ENCODE data around the gene PCBP3. TPM values are rescaled to one million over a fixed set of nuclear protein-coding genes. Genes with fewer than 3 reads are reported as not detected.

PCBP3 gene
- total RNA-seq, 1 experiment from 2014 or later = not detected

DNA sequence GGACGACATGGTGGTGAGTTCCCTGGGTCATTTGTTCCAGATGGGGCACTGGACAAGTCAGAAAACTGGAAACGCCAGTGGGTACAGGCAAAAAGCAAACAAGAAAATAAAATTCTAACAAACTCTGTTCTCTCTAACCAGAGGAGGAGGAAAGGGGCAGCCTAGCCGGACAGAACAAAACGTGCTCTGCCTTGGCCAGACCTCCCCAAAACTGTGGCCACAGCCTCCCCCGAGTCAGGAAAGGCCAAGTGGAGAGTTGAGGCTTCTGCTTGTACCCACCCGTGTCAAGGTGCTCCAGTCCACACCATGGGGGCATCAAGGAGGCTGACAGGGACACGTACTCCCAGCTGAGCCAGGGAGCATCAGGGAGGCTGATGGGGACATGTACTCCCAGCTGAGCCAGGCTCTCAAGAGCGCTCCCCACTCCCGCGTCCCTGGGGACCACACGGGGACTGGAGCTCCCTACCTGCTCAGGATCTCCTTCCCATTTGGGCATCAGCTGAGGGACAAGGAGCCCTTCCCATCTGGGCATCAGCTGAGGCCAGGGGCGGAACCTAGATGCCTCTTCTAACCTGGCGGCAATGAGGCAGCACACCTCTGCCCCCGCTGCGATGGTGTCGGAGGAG lies 183.3 kb downstream of the PCBP3 start:
- no peak overlapping the region for H3K4me2 ChIP-seq (ENCODE audit: low read depth, low read length, poor library complexity, severe bottlenecking)
- no peak overlapping the region for H3K27ac ChIP-seq (ENCODE audit: low read length)

DNA sequence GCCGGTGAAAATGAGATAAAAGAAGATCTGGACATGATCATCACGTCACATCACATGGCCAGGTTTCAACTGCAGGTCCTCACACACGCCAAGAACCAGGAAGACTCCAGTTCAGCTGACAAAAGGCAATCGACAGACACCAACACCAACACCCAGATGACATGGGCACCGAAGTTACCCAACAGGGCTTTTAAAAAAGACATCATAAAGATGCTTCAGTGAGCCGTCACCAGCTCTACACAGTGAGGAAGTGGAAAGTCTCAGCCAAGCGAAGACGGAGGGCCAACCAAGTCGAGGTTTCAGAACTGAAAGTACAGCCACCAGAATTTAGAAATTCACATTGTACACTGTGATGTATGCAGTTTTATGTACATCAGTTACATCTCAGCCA lies 183.8 kb downstream of the PCBP3 start:
- no peak overlapping the region for H3K27ac ChIP-seq (ENCODE audit: low read length)
- H3K9me2 ChIP-seq (replicated peaks; ENCODE audit: insufficient read depth, low read length) = no peaks in the 10 kb centered on the region
- no peaks in the 10 kb centered on the region for H3K36me3 ChIP-seq (ENCODE audit: insufficient read depth, low read length)
- no peak overlapping the region for H3K4me3 ChIP-seq (ENCODE audit: low read length)
- H3K9me3 ChIP-seq (ENCODE audit: low read length) = no peaks in the 10 kb centered on the region
- H3K79me2 ChIP-seq (ENCODE audit: low read length) = no peaks in the 10 kb centered on the region
- DNase-seq = no peak
- H4K20me1 ChIP-seq (ENCODE audit: insufficient read depth, low read depth, low read length) = no peaks in the 10 kb centered on the region
- no peaks in the 10 kb centered on the region for H3K4me1 ChIP-seq (ENCODE audit: low read length)
- H3K9ac ChIP-seq (ENCODE audit: low read length) = no peak overlapping the region
- no peaks in the 10 kb centered on the region for H3K27me3 ChIP-seq (ENCODE audit: low read length)
- H2AFZ ChIP-seq (ENCODE audit: low read length) = no peak overlapping the region
- no peak overlapping the region for H3K4me2 ChIP-seq (ENCODE audit: low read depth, low read length, poor library complexity, severe bottlenecking)

More for the DNA sequence above, 183.3 kb downstream of the PCBP3 start:
- no peaks in the 10 kb centered on the region for H3K9me3 ChIP-seq (ENCODE audit: low read length)
- H3K4me1 ChIP-seq (ENCODE audit: low read length) = no peaks in the 10 kb centered on the region
- DNase-seq = no peak
- H3K79me2 ChIP-seq (ENCODE audit: low read length) = no peaks in the 10 kb centered on the region
- H2AFZ ChIP-seq (ENCODE audit: low read length) = no peak overlapping the region
- no peak overlapping the region for H3K9ac ChIP-seq (ENCODE audit: low read length)
- H3K27me3 ChIP-seq (ENCODE audit: low read length) = no peaks in the 10 kb centered on the region
- H4K20me1 ChIP-seq (ENCODE audit: insufficient read depth, low read depth, low read length) = no peaks in the 10 kb centered on the region
- H3K4me3 ChIP-seq (ENCODE audit: low read length) = no peak overlapping the region
- no peaks in the 10 kb centered on the region for H3K36me3 ChIP-seq (ENCODE audit: insufficient read depth, low read length)
- H3K9me2 ChIP-seq (replicated peaks; ENCODE audit: insufficient read depth, low read length) = no peaks in the 10 kb centered on the region

DNA sequence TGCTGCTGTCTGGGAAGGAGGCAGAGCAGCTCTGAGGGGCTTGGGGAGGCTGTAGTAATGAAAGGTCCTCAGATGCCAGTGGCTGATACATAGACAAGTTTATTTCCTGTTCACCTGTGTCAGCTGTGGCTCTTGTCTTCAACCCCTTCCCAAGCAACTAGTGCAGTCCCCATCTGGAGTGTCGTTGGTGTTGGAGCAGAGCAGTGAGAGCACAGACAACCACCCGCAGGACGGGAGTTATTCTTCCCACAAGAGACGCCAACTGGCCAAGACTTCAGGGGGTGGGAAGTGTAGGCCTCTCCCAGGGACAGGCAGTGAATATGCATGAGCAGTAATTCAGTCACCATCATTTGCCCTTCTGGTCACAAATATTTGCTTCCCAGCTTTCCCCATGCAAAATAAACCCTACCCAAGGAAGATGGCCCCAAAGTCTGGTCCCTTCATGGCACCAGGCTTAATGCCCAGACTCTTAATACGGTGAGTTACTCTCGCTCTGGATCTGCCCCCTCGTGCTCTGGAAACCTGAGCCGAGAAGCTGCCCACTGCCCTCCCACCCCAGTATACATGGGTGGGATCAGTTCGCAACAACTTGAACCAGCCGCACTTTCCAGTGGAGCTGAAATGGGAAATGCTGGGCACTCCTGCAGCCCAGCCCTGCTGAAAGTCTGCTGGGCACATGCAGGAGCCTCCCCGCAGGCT lies 184.5 kb downstream of the PCBP3 start:
- H3K4me2 ChIP-seq (ENCODE audit: low read depth, low read length, poor library complexity, severe bottlenecking) = no peak overlapping the region
- no peak for DNase-seq
- no peak overlapping the region for H3K9ac ChIP-seq (ENCODE audit: low read length)
- no peaks in the 10 kb centered on the region for H4K20me1 ChIP-seq (ENCODE audit: insufficient read depth, low read depth, low read length)
- H2AFZ ChIP-seq (ENCODE audit: low read length) = no peak overlapping the region
- H3K9me3 ChIP-seq (ENCODE audit: low read length) = no peaks in the 10 kb centered on the region
- H3K79me2 ChIP-seq (ENCODE audit: low read length) = no peaks in the 10 kb centered on the region
- no peak overlapping the region for H3K4me3 ChIP-seq (ENCODE audit: low read length)
- no peak overlapping the region for H3K27ac ChIP-seq (ENCODE audit: low read length)
- no peaks in the 10 kb centered on the region for H3K27me3 ChIP-seq (ENCODE audit: low read length)
- H3K36me3 ChIP-seq (ENCODE audit: insufficient read depth, low read length) = no peaks in the 10 kb centered on the region
- H3K9me2 ChIP-seq (replicated peaks; ENCODE audit: insufficient read depth, low read length) = no peaks in the 10 kb centered on the region
- H3K4me1 ChIP-seq (ENCODE audit: low read length) = no peaks in the 10 kb centered on the region

DNA sequence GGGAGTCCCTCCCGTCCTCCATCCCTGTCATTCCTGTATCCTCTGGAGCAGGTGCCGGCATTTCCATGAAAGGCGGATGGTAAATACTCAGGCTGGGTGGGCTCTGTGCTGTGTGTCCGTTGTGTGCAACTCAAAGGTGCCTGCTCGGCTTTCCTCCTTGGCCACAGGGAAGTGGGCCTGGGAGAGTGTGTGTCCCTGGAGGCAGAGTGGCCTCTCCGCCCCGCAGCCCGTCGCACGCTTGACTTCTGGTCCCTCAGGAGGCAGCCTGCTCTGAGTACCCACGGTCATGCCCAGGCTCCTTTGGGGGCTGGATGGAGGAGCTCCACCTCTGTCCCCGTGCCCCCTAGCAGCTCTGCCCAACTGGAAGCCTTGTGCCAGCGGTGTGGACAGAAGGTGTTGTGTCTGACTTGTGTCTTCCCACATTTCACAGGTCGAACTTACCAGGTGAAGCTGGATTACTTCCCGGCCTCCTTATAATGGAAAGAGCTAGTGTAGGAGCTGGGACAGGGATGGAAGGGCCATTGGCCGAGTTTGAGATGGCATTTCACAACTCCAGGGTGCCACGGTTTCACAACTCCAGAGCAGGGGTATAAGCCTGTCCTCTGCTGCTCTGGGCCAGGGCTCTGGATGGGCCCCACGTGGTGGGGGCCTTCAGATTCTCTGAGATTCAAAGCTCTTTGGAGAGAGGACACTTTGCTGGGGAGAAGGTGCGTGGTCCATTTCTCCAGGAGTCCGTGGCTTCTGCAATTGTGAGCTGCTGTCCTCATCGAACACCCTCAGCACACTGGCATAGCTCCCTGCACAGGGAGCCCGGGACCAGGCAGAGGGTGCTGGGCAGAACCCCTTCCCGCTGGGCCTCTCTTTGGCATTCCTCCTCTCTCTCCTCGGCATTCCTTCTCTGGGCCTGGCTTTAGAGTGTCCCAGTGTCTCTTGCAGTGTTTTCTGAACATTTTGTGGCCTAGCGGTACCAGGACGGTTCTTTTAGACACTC lies 185.3 kb downstream of the PCBP3 start:
- H3K36me3 ChIP-seq (ENCODE audit: insufficient read depth, low read length) = no peaks in the 10 kb centered on the region
- no peak overlapping the region for H2AFZ ChIP-seq (ENCODE audit: low read length)
- H3K9ac ChIP-seq (ENCODE audit: low read length) = no peak overlapping the region
- no peaks in the 10 kb centered on the region for H3K4me1 ChIP-seq (ENCODE audit: low read length)
- no peaks in the 10 kb centered on the region for H3K27me3 ChIP-seq (ENCODE audit: low read length)
- no peaks in the 10 kb centered on the region for H3K9me2 ChIP-seq (replicated peaks; ENCODE audit: insufficient read depth, low read length)
- H3K79me2 ChIP-seq (ENCODE audit: low read length) = no peaks in the 10 kb centered on the region
- no peak for DNase-seq
- no peaks in the 10 kb centered on the region for H4K20me1 ChIP-seq (ENCODE audit: insufficient read depth, low read depth, low read length)
- no peak overlapping the region for H3K27ac ChIP-seq (ENCODE audit: low read length)
- no peak overlapping the region for H3K4me2 ChIP-seq (ENCODE audit: low read depth, low read length, poor library complexity, severe bottlenecking)
- H3K4me3 ChIP-seq (ENCODE audit: low read length) = no peak overlapping the region
- no peaks in the 10 kb centered on the region for H3K9me3 ChIP-seq (ENCODE audit: low read length)

DNA sequence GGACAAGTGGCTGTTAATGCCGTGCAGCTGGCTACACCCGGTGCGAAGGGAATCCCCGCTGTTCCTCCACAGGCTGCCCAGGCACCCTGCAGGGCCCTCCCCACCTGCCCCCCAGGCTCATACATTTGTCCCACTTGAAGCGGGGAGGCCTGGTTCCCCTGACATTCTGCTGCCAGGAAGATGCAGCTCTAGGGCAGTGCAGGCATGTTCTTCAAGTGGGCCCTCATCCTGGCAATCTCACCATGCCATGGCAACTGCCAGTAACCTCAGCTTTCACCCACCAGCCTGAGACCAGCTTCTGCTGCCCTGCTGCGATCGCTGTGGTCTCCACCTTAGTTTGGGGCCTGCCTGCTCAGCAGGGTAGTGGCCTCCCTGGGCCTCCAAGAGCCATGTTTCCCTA lies 186.1 kb downstream of the PCBP3 start:
- Histone ChIP-seq H3K27ac (ENCODE audit: low read length) (no peak overlapping the region), H3K4me1 (ENCODE audit: low read length) (no peaks in the 10 kb centered on the region), H3K4me3 (ENCODE audit: low read length) (no peak overlapping the region), H3K9me2 (replicated peaks; ENCODE audit: insufficient read depth, low read length) (no peaks in the 10 kb centered on the region), H3K79me2 (ENCODE audit: low read length) (no peaks in the 10 kb centered on the region), H3K9ac (ENCODE audit: low read length) (no peak overlapping the region), H4K20me1 (ENCODE audit: insufficient read depth, low read depth, low read length) (no peaks in the 10 kb centered on the region), H2AFZ (ENCODE audit: low read length) (no peak overlapping the region), H3K36me3 (ENCODE audit: insufficient read depth, low read length) (no peaks in the 10 kb centered on the region), H3K4me2 (ENCODE audit: low read depth, low read length, poor library complexity, severe bottlenecking) (no peak overlapping the region), H3K9me3 (ENCODE audit: low read length) (no peaks in the 10 kb centered on the region), H3K27me3 (ENCODE audit: low read length) (no peaks in the 10 kb centered on the region)
- no peak for DNase-seq

DNA sequence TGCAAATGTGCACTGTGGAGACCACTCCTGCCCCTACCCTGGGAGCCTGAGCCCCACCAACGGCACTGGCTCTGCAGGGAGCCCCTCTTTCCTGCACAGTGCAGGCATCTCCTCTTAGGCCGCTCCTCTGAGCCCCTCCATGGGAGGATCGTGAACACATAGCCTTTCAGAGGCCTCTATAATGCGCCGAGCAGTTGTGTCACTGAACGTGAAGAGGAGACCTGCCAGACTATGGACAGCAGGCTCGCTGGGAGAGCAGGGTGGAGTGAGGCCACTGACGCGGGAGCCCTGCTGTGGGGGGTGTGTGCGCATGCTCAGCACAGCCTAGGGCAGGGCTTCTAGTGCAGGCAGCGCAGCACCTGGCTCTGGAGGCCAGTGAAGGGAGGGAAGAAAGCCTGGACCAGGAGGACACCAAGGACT lies 186.7 kb downstream of the PCBP3 start:
- H3K9ac ChIP-seq (ENCODE audit: low read length) = no peak overlapping the region
- H3K27ac ChIP-seq (ENCODE audit: low read length) = no peak overlapping the region
- H3K36me3 ChIP-seq (ENCODE audit: insufficient read depth, low read length) = no peaks in the 10 kb centered on the region
- no peak for DNase-seq
- H3K9me3 ChIP-seq (ENCODE audit: low read length) = no peaks in the 10 kb centered on the region
- H3K9me2 ChIP-seq (replicated peaks; ENCODE audit: insufficient read depth, low read length) = no peaks in the 10 kb centered on the region
- no peaks in the 10 kb centered on the region for H3K4me1 ChIP-seq (ENCODE audit: low read length)
- H3K79me2 ChIP-seq (ENCODE audit: low read length) = no peaks in the 10 kb centered on the region
- no peak overlapping the region for H2AFZ ChIP-seq (ENCODE audit: low read length)
- no peak overlapping the region for H3K4me3 ChIP-seq (ENCODE audit: low read length)
- H3K27me3 ChIP-seq (ENCODE audit: low read length) = no peaks in the 10 kb centered on the region
- H3K4me2 ChIP-seq (ENCODE audit: low read depth, low read length, poor library complexity, severe bottlenecking) = no peak overlapping the region
- no peaks in the 10 kb centered on the region for H4K20me1 ChIP-seq (ENCODE audit: insufficient read depth, low read depth, low read length)

DNA sequence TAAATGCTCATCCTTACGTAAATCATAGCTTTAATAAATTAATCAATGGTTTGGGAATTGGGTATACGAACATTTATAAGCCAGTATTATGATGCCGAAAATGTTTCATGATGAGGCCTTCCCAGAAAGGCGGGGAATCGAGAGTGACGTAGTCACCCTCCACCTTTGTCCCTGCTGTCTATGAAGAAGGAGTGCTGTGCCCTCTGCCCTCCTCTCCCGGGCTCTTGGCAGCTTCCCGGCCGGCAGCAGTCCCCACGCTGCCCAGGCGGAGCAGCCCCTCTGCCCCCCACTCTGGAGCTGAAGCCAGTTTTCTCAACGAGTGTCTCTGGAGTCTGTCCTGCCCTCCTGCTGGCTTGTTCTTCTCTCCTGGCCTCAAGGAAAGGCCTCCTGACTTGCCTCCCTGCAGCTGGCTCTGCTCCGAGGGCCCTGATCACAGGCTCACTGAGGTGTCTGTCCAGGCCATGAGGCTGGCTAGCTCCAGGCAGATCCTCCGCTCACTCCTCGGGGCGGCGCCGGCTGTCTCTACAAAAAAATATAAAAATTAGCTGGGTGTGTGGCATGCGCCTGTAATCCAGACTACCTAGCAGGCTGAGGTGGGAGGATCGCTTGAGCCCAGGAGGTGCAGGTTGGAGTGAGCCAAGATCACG lies 187.3 kb downstream of the PCBP3 start:
- no peak overlapping the region for H3K4me2 ChIP-seq (ENCODE audit: low read depth, low read length, poor library complexity, severe bottlenecking)
- H3K79me2 ChIP-seq (ENCODE audit: low read length) = no peaks in the 10 kb centered on the region
- H3K36me3 ChIP-seq (ENCODE audit: insufficient read depth, low read length) = no peaks in the 10 kb centered on the region
- H4K20me1 ChIP-seq (ENCODE audit: insufficient read depth, low read depth, low read length) = no peaks in the 10 kb centered on the region
- H3K27ac ChIP-seq (ENCODE audit: low read length) = no peak overlapping the region
- no peak for DNase-seq
- no peak overlapping the region for H2AFZ ChIP-seq (ENCODE audit: low read length)
- no peaks in the 10 kb centered on the region for H3K27me3 ChIP-seq (ENCODE audit: low read length)
- H3K9me3 ChIP-seq (ENCODE audit: low read length) = no peaks in the 10 kb centered on the region
- no peak overlapping the region for H3K4me3 ChIP-seq (ENCODE audit: low read length)
- H3K4me1 ChIP-seq (ENCODE audit: low read length) = no peaks in the 10 kb centered on the region
- H3K9ac ChIP-seq (ENCODE audit: low read length) = no peak overlapping the region
- H3K9me2 ChIP-seq (replicated peaks; ENCODE audit: insufficient read depth, low read length) = no peaks in the 10 kb centered on the region
